ENCODE results near the gene CLIP1. TPM values are rescaled to one million over a fixed set of nuclear protein-coding genes. Genes with fewer than 3 reads are reported as not detected.

The CLIP1 gene
- total RNA-seq, 4 donors from 2014 or later = 371 to 626 (median 552) TPM

DNA sequence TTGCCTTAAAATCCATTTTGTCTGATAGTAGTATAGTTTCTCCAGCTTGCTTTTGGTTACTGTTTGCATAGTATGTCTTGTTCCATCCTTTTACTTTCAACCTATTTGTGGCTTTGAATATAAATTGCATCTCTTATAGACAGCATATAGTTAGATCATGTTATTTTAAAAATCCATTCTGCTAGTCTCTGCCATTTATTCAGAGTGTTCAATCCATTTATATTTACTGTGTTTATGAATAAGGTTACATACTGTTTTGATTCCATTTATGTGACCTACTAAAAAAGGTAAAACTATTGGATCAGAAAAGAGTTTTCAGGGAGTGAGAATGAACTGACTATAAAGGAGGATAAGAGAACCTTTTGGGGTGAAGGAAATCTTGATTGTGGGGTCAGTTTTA, 126.6 kb downstream of the CLIP1 start:
- H3K4me3 ChIP-seq = no peak overlapping the region
- no peaks in the 10 kb centered on the region for H3K9me3 ChIP-seq
- no peaks in the 10 kb centered on the region for H3K4me1 ChIP-seq
- H3K27ac ChIP-seq = no peak overlapping the region
- H3K27me3 ChIP-seq = no peaks in the 10 kb centered on the region
- ATAC-seq = no peak
- peaks cover 11 to 78% of the 10 kb centered on the region in 2 donors for H3K36me3 ChIP-seq
- in situ Hi-C loops (cut with MboI; ENCODE audit: low sequenced_read_pairs in 4 of 4) = no loop called here
- no peak for DNase-seq
- no peak for TF ChIP-seq POLR2A (IDR thresholded peaks at IDR 0.05)
- TF ChIP-seq, protein P1, sequence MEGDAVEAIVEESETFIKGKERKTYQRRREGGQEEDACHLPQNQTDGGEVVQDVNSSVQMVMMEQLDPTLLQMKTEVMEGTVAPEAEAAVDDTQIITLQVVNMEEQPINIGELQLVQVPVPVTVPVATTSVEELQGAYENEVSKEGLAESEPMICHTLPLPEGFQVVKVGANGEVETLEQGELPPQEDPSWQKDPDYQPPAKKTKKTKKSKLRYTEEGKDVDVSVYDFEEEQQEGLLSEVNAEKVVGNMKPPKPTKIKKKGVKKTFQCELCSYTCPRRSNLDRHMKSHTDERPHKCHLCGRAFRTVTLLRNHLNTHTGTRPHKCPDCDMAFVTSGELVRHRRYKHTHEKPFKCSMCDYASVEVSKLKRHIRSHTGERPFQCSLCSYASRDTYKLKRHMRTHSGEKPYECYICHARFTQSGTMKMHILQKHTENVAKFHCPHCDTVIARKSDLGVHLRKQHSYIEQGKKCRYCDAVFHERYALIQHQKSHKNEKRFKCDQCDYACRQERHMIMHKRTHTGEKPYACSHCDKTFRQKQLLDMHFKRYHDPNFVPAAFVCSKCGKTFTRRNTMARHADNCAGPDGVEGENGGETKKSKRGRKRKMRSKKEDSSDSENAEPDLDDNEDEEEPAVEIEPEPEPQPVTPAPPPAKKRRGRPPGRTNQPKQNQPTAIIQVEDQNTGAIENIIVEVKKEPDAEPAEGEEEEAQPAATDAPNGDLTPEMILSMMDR (IDR thresholded peaks at IDR 0.05 in 4 of 5, conservative IDR thresholded peaks at IDR 0.05 in 1 of 5) = no peak
- intact Hi-C loops (cut with DNase I; ENCODE audit: low total_unique reads) = no loop called here

GRCh38 chr12:122293081-122293480, 129.4 kb downstream of the CLIP1 start:
- intact Hi-C loops (cut with DNase I; ENCODE audit: low total_unique reads) = no loop called here

DNA sequence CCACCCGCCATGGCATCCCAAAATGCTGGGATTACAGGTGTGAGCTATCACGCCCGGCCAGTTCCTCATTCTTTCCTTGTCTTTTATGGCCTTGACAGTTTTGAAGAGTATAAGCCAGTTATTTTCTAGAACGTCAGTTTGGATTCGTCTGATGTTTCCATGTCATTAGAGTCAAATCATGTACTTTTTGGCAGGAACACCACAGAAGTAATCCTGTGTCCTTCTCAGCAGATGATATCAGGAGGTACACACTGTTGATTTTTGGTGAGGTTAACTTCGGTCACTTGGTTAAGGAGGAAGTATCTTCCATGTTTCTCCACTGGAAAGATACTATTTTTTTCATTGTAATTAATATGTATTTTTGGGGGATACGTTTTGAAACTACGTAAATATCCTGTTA, 131.0 kb downstream of the CLIP1 start:
- ATAC-seq (no peak), DNase-seq (no peak)
- Histone ChIP-seq H3K27me3 (no peaks in the 10 kb centered on the region), H3K27ac (no peak overlapping the region), H3K4me3 (no peak overlapping the region), H3K36me3 (peaks cover 11 to 77% of the 10 kb centered on the region in 2 donors), H3K4me1 (no peaks in the 10 kb centered on the region), H3K9me3 (no peaks in the 10 kb centered on the region)
- intact Hi-C loops (cut with DNase I; ENCODE audit: low total_unique reads) (no loop called here), in situ Hi-C loops (cut with MboI; ENCODE audit: low sequenced_read_pairs in 4 of 4) (no loop called here)
- no peak for TF ChIP-seq POLR2A (IDR thresholded peaks at IDR 0.05)
- TF ChIP-seq, protein P1 (IDR thresholded peaks at IDR 0.05 in 4 of 5, conservative IDR thresholded peaks at IDR 0.05 in 1 of 5) = no peak

More at GRCh38 chr12:122293081-122293480, 129.4 kb downstream of the CLIP1 start:
- H3K36me3 ChIP-seq = peaks cover 11 to 79% of the 10 kb centered on the region in 2 donors
- H3K4me3 ChIP-seq = no peak overlapping the region
- H3K27ac ChIP-seq = no peak overlapping the region
- TF ChIP-seq, protein P1 (IDR thresholded peaks at IDR 0.05 in 4 of 5, conservative IDR thresholded peaks at IDR 0.05 in 1 of 5) = no peak
- TF ChIP-seq POLR2A (IDR thresholded peaks at IDR 0.05) = no peak
- DNase-seq (no peak), ATAC-seq (no peak)
- H3K4me1 ChIP-seq = no peaks in the 10 kb centered on the region
- in situ Hi-C loops (cut with MboI; ENCODE audit: low sequenced_read_pairs in 4 of 4) = no loop called here
- no peaks in the 10 kb centered on the region for H3K27me3 ChIP-seq
- no peaks in the 10 kb centered on the region for H3K9me3 ChIP-seq

- in situ Hi-C loops (cut with MboI; ENCODE audit: low sequenced_read_pairs in 4 of 4) (no loop called here), intact Hi-C loops (cut with DNase I; ENCODE audit: low total_unique reads) (no loop called here)
- peaks cover 0 to 71% of the 10 kb centered on the region in 2 donors for H3K36me3 ChIP-seq
- H3K9me3 ChIP-seq = no peaks in the 10 kb centered on the region
- H3K4me3 ChIP-seq = no peak overlapping the region
- DNase-seq (no peak), ATAC-seq (no peak)
- TF ChIP-seq, protein P1 (IDR thresholded peaks at IDR 0.05 in 4 of 5, conservative IDR thresholded peaks at IDR 0.05 in 1 of 5) = no peak
- TF ChIP-seq POLR2A (IDR thresholded peaks at IDR 0.05) = no peak
- peaks cover 6 to 10% of the 10 kb centered on the region in 2 donors for H3K4me1 ChIP-seq
- peak overlapping the region in 1 of 4 donors; percentile 11 for H3K27ac ChIP-seq
- no peaks in the 10 kb centered on the region for H3K27me3 ChIP-seq
Measured at GRCh38 chr12:122283680-122284079, 138.8 kb downstream of the CLIP1 start.

DNA sequence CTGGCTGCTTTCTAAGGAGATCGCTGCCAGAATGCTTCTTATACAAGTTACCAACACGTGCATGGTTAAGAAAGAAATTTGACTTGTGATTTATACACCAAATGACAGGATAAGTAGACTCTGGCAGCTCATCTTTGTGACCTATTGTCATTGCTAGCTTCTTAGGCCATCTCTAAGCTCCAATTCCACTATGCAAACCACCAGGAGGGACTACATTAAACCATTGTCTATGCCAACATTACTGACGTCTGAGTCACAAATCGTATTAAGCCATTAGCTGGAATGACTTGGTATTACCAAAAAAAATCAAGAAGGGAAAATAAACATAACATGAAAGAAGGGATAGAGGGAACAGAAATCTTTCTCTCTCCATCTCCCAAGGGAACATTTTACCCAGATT, 140.4 kb downstream of the CLIP1 start:
- H3K27me3 ChIP-seq = no peaks in the 10 kb centered on the region
- H3K4me1 ChIP-seq = peaks cover 6 to 10% of the 10 kb centered on the region in 2 donors
- TF ChIP-seq, protein P1 (IDR thresholded peaks at IDR 0.05 in 4 of 5, conservative IDR thresholded peaks at IDR 0.05 in 1 of 5) = no peak
- TF ChIP-seq POLR2A (IDR thresholded peaks at IDR 0.05) = no peak
- peaks cover 0 to 72% of the 10 kb centered on the region in 2 donors for H3K36me3 ChIP-seq
- in situ Hi-C loops (cut with MboI; ENCODE audit: low sequenced_read_pairs in 4 of 4) (no loop called here), intact Hi-C loops (cut with DNase I; ENCODE audit: low total_unique reads) (no loop called here)
- ATAC-seq = peak; percentile 44 to 90
- H3K27ac ChIP-seq = peak overlapping the region; percentile 19 to 70 (median 36)
- peak in 1 of 2 donors; percentile 27 for DNase-seq
- H3K4me3 ChIP-seq = no peak overlapping the region
- H3K9me3 ChIP-seq = no peaks in the 10 kb centered on the region

Measured in gastrocnemius medialis (tissue), 4 donors.